Measurements from ENCODE around the gene PPP1R26.
"Not testable (repeated sequence)": the region's sequence is repeated elsewhere in the genome, so short reads cannot be mapped to it uniquely, and the experiment has no call there.

PPP1R26 gene, protein sequence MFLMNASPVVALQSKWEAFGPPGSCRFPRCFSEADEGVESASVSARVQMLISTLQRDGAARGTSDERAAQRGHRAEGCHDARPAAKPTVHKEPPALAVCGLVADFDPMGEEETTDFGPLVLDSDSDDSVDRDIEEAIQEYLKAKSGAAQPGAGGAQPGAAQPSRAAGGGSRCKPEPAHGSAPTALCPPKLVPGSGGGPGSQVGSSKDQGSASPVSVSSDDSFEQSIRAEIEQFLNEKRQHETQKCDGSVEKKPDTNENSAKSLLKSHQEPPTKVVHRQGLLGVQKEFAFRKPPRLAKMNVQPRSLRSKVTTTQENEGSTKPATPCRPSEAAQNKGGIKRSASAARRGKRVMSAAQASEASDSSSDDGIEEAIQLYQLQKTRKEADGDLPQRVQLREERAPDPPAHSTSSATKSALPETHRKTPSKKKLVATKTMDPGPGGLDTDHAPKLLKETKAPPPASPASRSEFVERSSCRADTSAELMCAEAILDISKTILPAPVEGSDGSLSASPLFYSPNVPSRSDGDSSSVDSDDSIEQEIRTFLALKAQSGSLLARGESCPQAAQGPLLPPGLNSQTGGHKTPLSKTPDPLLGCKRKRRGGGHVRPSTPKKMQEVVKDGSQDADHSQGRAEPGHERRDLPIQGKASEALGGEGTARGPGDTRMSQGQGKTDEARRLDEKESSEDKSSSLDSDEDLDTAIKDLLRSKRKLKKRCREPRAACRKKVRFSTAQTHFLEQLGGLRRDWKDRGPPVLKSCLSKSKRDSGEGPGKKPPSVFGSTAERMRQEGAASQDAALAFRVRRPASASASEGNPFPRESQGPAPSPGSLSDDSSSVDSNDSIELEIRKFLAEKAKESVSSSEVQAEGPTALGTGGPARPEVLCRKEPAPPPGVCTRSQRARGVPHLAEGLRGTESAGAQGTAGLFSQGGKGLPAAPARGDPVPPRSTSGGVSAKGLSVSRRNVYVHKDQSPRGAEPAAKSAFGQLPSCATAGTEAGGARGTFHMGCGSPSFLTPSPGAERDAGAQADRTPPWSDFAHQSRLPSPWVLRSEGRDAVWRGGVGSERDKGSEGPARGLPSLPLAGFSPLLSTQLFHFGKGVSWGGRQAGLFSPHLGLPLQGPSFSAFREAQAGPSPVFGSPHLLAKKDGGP (N-terminal part only)

DNA sequence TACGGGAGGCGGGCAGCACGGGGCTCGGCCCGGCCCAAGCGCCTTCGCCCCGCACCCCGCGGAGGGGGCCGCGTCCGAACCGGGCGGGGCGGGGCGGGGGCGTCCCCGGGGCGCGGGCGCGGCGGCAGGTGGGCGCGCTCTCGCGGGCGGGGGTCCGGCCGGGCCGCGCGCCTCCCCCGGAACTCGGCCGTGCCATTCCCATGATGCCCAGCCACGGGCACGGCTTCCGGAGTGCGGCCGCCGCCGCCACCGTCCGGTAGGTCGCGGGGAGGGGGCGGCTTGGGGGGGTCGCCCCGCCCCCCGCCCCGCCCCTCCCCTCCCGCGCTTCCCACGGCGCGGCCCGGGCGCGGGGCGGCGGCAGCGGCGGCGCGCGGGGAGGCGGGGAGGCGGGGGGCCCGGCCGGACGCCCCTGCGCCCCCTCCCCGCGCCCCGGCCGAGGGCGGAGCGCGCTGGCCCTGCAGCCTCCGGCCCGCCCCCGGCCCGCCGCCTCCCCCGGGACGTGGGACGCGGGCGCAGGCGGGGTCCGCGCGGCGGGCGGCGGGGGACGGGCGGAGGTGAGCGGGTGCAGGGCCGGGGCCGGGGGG, at the start of gene PPP1R26:
Gene PPP1R26 (plus strand): TSS at position 314 of the 584 bp plus-strand sequence. CDS start 4,729 bp downstream, outside the sequence.
- DNase-seq = no peak

DNA sequence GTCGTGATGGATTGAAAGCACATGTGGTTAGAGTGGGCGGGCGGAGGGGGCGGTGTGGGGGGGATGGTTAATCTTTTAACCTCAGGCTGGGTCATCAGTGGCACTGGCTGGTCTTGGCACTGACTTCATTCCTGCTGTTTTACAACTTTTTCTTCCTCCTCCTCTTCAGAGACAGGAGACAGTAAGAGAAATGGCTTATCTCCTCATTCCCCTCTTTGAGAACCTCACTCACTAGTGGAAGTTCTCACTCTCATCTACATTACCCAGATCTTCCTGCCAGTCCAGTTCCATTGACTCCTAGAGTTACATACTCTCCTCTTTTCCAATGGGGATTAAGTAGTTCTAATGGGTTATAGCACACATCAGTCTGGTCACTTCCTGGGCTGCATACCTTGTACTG, 42.3 kb upstream of the PPP1R26 start:
- DNase-seq = no peak

DNA sequence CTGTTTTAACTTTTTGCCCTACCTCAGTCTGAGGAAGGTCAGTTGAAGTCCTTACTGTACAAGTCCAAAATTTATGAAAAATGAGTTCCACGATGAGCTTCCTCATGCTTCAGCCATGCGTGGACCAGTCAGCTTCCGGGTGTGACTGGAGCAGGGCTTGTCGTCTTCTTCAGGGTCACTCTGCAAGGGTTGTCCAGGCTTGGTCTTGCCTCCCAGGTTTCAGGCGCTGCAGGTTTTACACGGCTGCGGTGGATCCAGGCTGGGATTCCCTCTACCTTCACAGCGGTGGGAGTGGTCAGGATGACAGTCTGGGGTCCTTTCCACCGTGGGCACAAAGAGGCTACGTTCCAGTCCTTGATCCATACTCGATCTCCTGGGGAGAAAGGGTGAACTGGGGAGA, 41.9 kb upstream of the PPP1R26 start:
- DNase-seq = not testable (repeated sequence)

DNA sequence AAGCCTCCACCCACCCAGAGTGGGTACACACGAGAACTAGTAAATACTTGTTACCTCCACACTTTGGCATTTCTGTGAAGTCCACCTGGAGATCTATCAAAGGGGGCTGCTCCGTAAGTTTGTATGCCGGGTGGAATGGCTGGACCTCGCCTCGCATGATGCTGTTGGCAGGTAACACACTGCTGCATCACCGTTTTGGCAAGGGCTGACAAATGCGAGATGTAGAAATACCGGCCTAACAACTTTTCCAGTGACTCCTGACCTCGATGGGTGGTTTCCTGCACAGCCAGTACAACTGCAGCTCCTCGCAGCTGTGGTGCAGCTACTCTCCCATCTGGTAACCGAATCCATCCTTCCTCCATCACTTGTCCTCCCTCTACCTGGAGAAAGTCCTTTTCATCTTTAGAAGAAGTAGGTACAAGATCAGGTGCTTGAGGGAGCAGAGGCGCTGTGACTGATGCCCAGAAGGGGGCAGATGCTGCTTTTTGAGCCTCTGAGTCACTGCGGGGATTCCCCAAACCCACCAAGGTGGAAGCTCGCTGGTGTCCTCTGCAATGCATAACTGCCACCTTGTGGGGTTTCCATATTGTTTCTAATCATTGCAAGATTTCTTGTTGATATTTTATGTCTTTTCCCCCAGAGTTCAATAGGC, 40.9 kb upstream of the PPP1R26 start:
- not testable (repeated sequence) for DNase-seq

DNA sequence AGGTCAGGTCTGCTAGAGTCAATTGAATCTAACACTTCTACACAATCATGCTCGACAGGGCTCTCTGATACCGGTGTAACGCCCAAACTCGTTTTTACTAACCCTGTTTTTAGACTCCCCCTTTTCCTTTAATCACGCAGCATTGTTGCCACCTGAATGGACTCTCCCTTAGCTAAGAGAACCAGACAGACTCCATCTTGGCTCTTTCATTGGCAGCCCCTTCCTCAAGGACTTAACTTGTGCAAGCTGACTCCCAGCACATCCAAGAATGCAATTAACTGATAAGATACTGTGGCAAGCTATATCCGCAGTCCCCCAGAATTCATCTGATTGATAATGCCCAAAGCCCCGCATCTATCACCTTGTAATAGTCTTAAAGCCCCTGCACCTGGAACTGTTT, 40.1 kb upstream of the PPP1R26 start:
- DNase-seq = not testable (repeated sequence)

DNA sequence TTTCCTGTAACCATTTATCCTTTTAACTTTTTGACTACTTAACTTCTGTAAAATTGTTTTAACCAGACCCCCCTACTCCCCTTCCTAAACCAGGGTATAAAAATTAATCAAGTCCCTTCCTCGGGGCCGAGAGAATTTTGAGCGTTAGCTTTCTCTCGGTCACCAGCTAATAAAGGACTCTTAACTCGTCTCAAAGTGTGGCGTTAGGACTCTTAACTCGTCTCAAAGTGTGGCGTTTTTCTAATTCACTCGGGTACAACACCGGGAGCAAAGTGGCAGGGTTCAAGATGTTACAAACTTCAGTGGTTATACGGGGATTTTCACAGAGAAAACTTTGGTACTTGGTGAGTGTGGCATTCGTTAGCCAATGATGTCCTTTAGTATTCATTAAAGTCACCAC, 39.7 kb upstream of the PPP1R26 start:
- no peak for DNase-seq

DNA sequence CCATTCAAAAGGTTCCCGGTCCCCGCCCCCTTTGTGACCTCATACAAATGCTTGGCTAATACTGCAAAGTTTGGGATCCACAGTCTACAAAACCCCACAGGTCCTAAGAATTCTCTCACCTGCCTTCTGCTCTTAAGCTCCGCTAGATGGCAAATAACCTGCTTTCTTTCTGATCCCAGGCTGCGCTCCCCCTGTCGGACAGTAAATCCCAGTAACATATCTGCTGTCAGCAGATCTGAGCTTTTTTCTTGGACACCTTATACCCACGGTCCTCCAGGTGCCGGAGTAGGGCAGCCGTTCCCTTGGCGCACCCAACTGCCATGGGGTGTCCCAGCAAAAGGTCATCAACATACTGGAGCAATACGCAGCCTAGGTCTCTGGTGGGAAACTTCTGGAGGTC, 39.0 kb upstream of the PPP1R26 start:
- no peak for DNase-seq

DNA sequence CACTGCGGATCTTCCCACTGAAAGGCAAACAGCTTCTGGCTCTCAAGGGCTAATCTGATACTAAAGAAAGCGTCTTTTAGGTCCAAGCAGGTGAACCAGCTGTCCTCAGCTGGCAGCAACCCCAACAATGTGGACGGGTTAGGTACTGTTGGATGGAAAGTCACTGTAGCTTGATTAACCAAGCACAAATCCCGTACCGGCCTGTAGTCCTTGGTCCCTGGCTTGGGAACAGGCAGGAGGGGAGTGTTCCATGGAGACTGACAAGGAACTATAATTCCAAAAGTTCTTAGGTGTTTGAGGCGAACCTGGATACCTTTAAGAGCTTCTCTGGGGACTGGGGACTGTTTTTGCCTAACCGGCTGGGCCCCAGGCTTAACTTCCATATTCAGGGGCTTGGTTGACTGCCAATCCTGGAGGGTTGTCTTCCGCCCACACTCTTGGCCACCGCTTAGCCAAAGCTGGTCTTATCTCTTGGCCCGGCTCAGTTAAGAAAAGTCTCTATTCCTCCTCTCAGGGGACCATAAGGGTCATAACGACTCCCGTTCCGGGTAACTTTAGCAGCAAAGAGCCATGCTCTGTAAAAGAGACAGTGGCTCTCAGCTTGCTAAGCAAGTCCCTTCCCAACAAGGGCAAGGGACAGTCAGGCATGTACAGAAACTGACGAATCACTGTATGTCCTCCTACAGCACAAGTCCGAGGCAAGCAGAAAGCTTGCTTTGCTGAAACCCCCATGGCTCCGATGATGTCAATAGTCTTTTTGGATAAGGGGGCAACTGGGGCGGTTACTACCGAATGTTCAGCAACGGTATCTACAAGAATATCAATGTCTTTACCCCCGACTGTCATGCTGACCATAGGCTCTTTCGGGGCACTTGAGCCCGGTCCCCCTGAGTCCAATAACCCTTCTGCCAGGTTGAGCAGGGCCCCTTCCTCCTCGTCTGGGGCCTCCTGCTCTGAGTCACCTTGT, 38.2 kb upstream of the PPP1R26 start:
- not testable (repeated sequence) for DNase-seq

DNA sequence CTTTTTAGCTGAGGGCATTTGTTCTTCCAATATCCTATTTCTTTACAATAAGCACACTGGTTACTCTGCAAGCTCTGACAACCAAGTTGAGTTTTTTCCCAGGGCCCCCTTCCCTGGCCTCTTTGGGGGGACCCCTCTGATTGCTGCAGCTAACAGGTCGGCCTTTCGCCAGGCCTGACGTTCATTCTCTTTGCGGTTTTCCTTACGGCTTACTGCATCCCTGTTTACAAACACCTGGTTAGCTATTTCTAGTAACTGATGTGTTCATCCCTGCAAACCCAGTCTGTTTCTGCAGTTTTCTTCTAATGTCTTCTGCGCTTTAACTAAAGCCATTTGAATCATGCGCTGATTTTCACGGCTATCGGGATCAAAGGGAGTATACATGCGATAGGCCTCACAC, 37.5 kb upstream of the PPP1R26 start:
- no peak for DNase-seq

DNA sequence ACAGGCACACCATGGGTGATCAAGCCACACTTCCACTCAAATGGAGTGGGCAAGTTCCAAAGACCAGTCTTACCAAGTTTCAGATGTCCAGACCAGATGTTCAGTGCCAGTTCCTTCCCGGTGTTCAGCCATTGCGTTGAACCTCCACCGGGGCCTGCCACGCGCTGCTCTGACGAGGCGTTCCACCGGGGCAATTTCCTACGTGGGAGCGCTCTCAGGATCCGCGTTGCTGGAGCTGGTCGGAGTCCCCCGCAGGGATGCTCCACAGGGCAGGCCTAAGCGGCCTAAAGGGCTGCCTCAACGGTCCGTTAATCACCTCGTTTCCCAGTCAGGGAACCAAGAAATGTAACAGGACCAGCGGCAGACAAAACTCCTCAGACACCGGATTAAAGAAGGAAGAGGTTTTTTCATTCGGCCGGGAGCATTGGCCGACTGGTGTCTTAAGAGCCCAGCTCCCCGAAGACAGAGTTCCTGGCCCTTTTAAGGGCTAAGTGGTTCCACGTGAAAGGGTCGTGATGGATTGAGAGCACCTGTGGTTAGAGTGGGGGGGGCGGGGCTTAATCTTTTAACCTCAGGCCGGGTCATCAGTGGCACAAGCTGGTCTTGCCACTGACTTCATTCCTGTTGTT, 35.7 kb upstream of the PPP1R26 start:
- DNase-seq = no peak

DNA sequence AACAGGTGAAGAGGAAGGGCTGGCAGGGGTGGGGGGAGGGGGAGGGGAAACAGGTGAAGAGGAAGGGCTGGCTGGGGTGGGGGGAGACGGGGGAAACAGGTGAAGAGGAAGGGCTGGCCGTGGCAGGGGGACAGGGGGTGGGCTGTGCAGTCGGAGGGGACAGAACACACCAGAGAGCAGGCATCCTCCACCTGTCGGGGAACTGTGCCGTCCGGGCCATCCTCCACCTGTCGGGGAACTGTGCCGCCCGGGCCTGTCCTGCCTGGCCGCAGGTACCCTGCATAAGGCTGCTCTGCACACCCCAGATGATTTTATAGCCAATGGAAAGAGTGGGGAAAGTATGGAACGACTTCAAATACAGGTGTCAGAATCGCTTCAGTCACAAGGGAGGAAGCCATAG, 32.5 kb upstream of the PPP1R26 start:
- DNase-seq = no peak

DNA sequence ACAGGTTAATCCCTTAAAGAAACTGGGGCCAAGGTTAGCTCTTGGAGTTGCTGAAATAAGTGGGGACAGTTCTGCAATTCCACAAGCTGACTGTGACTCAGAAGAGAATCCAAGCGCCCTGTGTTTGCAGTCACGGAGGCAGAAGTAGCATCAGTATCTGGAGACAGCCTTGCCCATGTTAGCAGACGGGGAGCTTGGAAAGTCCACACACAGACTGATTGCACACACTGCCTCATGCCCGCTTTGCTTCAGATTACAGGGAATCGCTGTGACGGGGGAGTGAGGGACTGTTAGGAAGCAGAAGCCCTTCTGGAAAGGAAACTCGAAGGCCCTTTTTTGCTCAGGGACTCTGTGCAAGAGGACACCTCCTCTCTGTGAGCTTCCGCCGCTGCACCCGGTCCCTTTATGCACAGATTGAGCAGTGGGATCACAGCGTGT, 30.9 kb upstream of the PPP1R26 start:
- DNase-seq = no peak

DNA sequence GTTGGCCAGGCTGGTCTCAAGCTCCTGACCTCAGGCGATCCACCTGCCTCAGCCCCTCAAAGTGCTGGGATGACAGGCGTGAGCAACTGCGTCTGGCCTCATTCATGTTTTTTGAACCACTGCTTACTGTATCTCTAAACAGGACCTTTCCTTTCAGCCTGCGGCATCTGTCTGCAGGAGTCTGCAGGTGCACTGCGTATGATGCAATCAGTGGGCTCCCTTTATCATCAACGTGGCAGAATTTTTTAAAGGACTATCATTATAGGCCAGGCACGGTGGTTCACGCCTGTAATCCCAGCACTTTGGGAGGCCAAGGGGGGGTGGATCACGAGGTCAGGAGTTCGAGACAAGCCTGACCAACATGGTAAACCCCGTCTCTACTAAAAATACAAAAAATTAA, 30.1 kb upstream of the PPP1R26 start:
- DNase-seq = not testable (repeated sequence)

DNA sequence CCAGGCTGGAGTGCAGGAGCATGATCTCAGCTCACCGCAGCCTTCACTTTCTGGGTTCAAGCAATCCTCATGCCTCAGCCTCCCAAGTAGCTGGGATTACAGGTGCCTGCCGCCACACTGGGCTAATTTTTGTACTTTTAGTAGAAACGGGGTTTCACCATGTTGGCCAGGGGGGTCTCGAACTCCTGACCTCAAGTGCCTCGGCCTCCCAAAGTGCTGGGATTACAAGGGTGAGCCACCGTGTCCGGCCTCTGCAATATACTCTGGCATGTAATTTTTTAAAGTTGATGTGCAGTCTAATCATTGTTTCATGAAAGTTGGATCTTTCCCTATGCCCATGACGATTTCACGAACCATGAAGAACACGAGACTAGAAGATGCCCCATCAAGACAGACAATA, 28.6 kb upstream of the PPP1R26 start:
- no peak for DNase-seq

DNA sequence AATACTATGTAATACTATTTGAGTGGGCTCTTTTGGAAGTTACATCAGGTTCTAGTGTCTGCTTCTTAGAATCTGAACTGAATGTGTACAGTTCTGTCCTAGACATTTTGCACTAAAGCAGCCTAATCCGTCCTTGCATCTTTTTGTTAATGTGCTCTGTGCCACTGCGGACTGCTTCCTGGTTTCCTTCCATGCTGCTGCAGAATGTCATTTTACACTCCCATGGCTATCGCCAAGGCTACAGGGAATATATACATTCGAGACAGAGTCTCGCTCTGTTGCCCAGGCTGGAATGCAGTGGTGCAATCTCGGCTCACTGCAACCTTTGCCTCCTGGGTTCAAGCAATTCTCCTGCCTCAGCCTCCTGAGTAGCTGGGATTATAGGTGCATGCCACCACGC, 27.7 kb upstream of the PPP1R26 start:
- not testable (repeated sequence) for DNase-seq

DNA sequence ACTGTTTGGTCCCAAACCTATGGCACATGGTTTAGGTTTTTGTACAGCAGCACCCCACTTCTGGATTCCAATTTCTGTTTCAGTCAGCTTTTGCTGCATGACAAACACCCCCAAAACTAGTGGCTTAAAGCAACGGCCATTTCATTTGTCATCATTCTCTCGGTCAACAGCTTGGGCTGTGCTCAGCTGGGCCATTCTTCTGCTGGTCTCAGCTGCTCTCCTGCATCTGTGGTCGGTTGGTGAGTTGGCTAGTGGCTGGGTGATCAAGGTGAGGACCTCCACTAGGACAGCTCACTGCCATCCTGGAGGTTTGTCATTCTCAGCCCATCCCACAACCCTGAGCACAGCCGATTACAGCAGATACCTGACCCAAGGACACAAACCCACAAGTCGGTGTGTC, 24.8 kb upstream of the PPP1R26 start:
- no peak for DNase-seq

DNA sequence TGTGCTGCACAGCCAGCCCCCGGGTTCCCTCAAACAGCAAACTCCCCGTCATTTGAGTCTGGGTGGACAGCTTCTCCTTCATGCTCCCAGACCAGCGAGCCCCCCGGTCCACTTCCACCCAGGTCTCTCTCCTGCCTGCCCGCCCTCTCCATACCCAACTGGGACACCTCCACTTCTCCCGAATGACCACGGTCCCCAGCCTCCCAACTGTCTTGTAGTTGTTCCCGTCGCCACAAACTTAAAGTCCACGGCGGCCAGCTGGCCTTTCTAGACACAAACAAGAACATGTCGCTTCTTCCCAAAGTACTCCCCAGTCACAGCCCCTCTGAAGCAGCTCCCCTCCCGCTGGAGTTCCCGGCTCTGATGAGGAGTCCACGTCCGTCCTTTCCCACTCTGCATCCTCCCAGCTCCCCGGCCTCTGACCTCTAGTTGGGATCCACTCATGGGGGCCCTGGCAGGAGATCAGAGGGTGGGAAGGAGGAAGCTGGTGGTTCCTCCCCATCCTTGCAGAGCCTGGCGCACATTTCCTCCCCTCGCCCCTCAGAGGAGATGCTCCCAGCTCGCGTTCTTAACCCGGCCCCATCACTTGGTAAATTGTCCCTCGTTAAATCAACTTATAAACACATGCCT, 24.1 kb upstream of the PPP1R26 start:
- no peak for DNase-seq

DNA sequence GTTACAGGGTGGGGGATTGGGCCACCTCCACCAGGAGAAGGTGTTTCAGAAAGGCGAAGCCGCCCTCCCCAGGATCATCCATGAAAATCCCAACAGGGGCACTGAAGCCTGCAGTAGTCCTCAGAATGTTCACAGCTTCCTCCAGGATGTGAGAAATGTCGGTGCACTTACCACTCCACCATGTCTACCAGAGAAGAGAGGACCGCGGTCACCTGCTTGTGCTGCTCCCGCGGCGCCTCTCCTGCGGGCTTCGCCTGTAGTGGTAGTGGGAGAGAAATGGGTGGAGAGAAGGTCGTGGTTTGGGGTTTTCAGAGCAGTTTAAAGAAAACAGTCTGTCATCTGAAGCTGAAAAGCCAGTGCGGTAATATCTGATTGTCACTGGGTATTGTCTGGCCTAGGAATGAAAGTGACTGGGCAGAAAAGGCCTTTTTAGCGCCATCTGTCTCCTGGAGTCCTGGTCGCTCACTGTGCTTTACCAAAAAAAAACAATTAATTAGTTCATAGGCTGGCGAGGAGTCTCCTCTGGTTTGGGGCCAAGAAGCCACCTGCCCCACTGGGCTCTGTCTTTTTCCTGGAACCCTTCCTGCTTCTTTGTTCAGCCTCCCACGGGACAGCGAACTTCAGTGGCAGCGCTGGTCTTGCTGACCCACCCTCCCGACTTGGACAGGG, 23.0 kb upstream of the PPP1R26 start:
- DNase-seq = no peak

DNA sequence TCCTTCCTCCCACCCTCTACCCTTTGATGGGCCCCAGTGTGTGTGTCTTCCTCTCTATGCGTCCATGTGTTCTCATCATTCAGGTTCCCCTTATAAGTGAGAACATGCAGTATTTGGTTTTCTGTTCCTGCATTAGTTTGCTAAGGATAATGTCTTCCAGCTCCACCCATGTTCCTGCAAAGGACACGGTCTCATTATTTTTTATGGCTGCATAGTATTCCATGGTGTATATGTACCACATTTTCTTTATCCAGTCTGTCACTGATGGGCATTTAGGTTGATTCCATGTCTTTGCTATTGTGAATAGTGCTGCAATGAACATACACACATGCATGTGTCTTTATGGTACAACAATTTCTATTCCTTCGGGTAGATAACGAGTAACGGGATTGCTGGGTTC, 21.1 kb upstream of the PPP1R26 start:
- DNase-seq = not testable (repeated sequence)

DNA sequence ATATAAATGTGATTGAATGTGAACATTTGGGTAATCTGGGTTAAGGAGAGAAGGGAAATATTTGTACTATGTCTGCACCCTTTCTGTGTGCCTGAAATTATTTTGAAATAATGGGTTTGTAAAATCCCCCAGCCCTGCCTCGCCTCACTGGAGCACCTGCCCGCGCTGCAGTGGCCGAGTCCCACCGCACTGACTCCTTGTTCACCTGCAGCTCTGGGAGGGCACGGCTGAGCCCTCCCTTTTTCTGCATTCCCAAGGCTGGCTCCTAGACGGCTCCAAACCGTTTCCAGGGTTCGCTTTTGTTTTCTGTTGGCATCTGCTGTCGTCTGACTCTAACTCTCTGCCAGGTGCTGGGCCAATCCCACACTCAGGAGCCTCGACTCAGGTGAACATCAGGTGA, 17.6 kb upstream of the PPP1R26 start:
- no peak for DNase-seq
